Forelimb muscle (tissue), 1 donor: ENCODE measurements around the gene WDR46. TPM values are rescaled to one million over a fixed set of nuclear protein-coding genes. Genes with fewer than 3 reads are reported as not detected.
"Not testable (repeated sequence)": the region's sequence is repeated elsewhere in the genome, so short reads cannot be mapped to it uniquely, and the experiment has no call there.

Experiments used
- DNase-seq: peaks from one replicate; pipeline ENCODE4 v3.0.0-alpha.2; 2013; ENCODE audit warnings: low read depth
- polyA plus RNA-seq: library from polyadenylated mRNA; unstranded; fragments of 120-200 nt; gene quantifications from one replicate; pipeline ENCODE4 v1.2.1, GENCODE V29; 2013; ENCODE audit not compliant: insufficient read length

Gene WDR46
- polyA plus RNA-seq, 1 donor = 52.7 TPM

- DNase-seq = no peak
Measured at GRCh38 chr6:33271117-33271467, 17.9 kb downstream of the WDR46 start.

- no peak for DNase-seq
Measured at GRCh38 chr6:33264015-33264414, 25.0 kb downstream of the WDR46 start.

GRCh38 chr6:33262490-33262889 is 26.5 kb downstream of the WDR46 start:
- DNase-seq = not testable (repeated sequence)

- DNase-seq = no peak
Measured at GRCh38 chr6:33259032-33259431, 30.0 kb downstream of the WDR46 start.

- no peak for DNase-seq
Measured at GRCh38 chr6:33254591-33254990, 34.4 kb downstream of the WDR46 start.

GRCh38 chr6:33252759-33253158 is 36.3 kb downstream of the WDR46 start:
- DNase-seq = no peak

GRCh38 chr6:33251395-33252012 is 37.5 kb downstream of the WDR46 start:
- DNase-seq = no peak

GRCh38 chr6:33250731-33251130 is 38.3 kb downstream of the WDR46 start:
- DNase-seq = no peak

GRCh38 chr6:33249732-33250630 is 39.1 kb downstream of the WDR46 start:
- DNase-seq = no peak

GRCh38 chr6:33248932-33249731 is 39.9 kb downstream of the WDR46 start:
- peak; percentile 98 for DNase-seq

GRCh38 chr6:33248643-33248931 is 40.5 kb downstream of the WDR46 start:
- no peak for DNase-seq

GRCh38 chr6:33247977-33248642 is 40.9 kb downstream of the WDR46 start:
- peak; percentile 79 for DNase-seq

- DNase-seq = no peak
Measured at GRCh38 chr6:33243476-33243875, 45.6 kb downstream of the WDR46 start.

- DNase-seq = no peak
Measured at GRCh38 chr6:33241968-33242367, 47.1 kb downstream of the WDR46 start.

GRCh38 chr6:33237741-33238140 is 51.3 kb downstream of the WDR46 start:
- no peak for DNase-seq

GRCh38 chr6:33236852-33237251 is 52.2 kb downstream of the WDR46 start:
- no peak for DNase-seq

- no peak for DNase-seq
Measured at GRCh38 chr6:33236328-33236727, 52.7 kb downstream of the WDR46 start.

- DNase-seq = no peak
Measured at GRCh38 chr6:33235221-33235634, 53.8 kb downstream of the WDR46 start.
